ENCODE measurements around the gene TEN1.

DNA sequence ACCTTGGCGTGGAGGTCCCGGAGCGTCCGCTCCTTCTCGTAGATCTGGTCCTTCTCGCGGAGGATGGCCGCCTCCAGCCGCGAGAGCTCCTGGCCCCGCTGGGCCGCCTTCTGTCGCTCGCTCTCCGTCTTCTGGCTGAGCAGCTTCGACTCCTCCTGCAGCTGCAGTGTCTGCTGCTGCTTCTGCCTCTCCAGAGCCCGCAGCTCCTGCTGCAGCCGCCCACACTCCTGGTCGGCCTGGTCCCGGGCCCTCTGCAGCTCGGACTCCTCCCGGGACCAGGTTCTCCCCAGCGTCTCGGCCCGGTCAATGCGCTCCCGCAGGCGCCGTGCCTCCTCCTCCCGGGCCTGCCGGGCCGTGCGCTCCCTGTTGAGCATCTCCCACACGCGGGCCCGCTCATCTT is 29.2 kb downstream of the TEN1 start:
- TF ChIP-seq, protein P1, sequence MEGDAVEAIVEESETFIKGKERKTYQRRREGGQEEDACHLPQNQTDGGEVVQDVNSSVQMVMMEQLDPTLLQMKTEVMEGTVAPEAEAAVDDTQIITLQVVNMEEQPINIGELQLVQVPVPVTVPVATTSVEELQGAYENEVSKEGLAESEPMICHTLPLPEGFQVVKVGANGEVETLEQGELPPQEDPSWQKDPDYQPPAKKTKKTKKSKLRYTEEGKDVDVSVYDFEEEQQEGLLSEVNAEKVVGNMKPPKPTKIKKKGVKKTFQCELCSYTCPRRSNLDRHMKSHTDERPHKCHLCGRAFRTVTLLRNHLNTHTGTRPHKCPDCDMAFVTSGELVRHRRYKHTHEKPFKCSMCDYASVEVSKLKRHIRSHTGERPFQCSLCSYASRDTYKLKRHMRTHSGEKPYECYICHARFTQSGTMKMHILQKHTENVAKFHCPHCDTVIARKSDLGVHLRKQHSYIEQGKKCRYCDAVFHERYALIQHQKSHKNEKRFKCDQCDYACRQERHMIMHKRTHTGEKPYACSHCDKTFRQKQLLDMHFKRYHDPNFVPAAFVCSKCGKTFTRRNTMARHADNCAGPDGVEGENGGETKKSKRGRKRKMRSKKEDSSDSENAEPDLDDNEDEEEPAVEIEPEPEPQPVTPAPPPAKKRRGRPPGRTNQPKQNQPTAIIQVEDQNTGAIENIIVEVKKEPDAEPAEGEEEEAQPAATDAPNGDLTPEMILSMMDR (IDR thresholded peaks at IDR 0.05; ENCODE audit: low read depth, low read length): no peak
- no peak for TF ChIP-seq EZH2phosphoT487 (IDR thresholded peaks at IDR 0.05; ENCODE audit: low read depth)
